ENCODE results near the gene ABO.

Gene ABO

DNA sequence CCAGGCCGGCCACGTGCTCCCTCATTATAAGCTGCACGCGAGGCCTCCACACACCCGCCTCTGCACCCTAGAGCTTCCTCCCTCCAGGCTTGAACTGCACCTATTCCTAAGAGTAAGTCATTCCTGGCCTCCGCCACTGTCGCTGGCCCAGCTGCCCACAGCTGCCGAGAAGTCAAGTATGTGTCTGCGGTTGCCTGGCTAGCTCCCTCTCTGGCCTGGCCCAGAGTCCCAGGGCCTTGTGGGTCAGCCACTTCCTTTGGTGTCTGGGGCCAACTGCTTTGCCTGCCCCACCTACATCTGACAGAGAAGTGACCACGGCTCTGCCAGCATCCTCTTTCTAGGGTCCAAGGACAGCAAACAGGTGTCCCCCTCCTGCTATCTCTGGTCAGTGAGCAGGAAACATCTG, 18.3 kb downstream of the ABO start:
- CTCF ChIA-PET: interaction anchor here (3.2 kb wide), 1 partner anchor 18 kb away, joined by 12 read pairs; no protein-coding TSS in a partner anchor
- POLR2A ChIA-PET: no interaction called here
- TF ChIP-seq, protein P1, sequence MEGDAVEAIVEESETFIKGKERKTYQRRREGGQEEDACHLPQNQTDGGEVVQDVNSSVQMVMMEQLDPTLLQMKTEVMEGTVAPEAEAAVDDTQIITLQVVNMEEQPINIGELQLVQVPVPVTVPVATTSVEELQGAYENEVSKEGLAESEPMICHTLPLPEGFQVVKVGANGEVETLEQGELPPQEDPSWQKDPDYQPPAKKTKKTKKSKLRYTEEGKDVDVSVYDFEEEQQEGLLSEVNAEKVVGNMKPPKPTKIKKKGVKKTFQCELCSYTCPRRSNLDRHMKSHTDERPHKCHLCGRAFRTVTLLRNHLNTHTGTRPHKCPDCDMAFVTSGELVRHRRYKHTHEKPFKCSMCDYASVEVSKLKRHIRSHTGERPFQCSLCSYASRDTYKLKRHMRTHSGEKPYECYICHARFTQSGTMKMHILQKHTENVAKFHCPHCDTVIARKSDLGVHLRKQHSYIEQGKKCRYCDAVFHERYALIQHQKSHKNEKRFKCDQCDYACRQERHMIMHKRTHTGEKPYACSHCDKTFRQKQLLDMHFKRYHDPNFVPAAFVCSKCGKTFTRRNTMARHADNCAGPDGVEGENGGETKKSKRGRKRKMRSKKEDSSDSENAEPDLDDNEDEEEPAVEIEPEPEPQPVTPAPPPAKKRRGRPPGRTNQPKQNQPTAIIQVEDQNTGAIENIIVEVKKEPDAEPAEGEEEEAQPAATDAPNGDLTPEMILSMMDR (IDR thresholded peaks at IDR 0.05; ENCODE audit: control extremely low read depth, extremely low read depth, low read depth, missing control alignments): no peak
- DNase-seq (ENCODE audit: extremely low spot score): no peak

DNA sequence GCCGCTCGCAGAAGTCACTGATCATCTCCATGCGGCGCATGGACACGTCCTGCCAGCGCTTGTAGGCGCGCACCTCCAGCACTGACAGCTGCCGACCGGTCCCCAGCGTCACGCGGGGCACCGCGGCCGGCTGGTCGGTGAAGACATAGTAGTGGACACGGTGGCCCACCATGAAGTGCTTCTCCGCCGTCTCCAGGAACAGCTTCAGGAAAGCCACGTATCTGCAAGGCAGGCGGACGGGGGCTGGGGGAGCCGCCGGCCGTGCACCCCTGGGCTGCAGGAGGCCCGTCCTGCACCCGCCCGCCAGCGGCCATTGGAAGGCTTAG, 18.9 kb downstream of the ABO start:
- CTCF ChIA-PET: interaction anchor here (3.2 kb wide), 1 partner anchor 17 kb away, joined by 12 read pairs; no protein-coding TSS in a partner anchor
- POLR2A ChIA-PET: no interaction called here
- TF ChIP-seq, protein P1 (IDR thresholded peaks at IDR 0.05; ENCODE audit: control extremely low read depth, extremely low read depth, low read depth, missing control alignments): no peak
- no peak for DNase-seq (ENCODE audit: extremely low spot score)

DNA sequence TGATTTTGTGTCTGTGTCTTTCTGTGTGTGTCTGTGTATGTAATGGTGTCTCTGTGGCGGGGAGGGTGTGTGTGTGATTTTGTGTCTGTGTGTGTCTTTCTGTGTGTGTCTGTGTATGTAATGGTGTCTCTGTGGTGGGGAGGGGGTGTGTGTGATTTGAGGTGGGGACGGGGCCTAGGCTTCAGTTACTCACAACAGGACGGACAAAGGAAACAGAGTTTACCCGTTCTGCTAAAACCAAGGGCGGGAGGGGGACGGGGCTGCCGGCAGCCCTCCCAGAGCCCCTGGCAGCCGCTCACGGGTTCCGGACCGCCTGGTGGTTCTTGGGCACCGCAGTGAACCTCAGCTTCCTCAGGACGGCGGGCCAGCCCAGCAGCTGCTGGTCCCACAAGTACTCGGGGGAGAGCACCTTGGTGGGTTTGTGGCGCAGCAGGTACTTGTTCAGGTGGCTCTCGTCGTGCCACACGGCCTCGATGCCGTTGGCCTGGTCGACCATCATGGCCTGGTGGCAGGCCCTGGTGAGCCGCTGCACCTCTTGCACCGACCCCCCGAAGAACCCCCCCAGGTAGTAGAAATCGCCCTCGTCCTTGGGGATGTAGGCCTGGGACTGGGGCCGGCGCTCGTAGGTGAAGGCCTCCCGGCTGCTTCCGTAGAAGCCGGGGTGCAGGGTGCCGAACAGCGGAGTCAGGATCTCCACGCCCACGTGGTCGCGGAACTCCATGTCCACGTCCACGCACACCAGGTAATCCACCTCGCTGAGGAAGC, 19.4 kb downstream of the ABO start:
- TF ChIP-seq, protein P1 (IDR thresholded peaks at IDR 0.05; ENCODE audit: control extremely low read depth, extremely low read depth, low read depth, missing control alignments): no peak
- DNase-seq (ENCODE audit: extremely low spot score): no peak
- ChIA-PET CTCF (interaction anchor here (3.2 kb wide), 1 partner anchor 17 kb away, joined by 12 read pairs; no protein-coding TSS in a partner anchor), POLR2A (no interaction called here)

DNA sequence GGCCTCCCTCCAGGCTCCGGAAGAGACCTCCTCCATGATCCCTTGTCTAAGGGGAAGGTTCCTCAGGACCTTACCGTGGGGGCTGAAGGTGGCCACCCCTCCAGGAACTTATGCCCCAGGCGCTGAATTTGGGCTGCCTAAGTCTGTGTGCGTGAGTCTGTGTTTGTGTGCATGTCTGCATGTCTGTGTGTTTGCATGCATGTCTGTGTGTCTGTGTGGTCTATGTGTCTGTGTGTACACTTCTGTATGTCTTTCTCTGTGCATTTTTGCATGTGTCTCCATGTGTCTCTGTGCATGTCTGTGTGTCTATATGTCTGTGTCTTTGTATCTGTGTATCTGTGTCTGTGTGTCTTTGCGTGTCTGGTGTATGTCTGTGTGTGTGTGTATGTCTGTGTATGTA, 20.5 kb downstream of the ABO start:
- no peak for DNase-seq (ENCODE audit: extremely low spot score)
- CTCF ChIA-PET: interaction anchor here (1.0 kb wide), 1 partner anchor 68 kb away, joined by 3 read pairs; no protein-coding TSS in a partner anchor
- TF ChIP-seq, protein P1 (IDR thresholded peaks at IDR 0.05; ENCODE audit: control extremely low read depth, extremely low read depth, low read depth, missing control alignments): no peak
- POLR2A ChIA-PET: no interaction called here

DNA sequence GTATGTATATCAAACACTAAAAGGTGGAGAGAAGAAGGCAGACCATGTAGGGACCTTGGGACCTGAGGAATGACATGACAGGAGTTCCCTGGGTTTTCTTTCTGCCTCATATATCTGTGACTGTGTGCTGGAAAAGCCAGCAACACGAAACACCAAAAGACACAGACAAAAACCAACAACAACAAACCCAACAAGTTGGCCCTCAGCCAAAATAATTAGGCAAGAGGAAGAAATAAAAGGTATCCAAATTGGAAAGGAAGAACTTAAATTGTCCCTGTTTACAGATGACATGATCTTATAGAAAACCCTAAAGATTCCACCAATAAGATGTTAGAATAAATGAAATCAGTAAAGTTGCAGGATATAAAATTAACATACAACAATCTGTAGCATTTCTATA, 21.7 kb downstream of the ABO start:
- DNase-seq (ENCODE audit: extremely low spot score): no peak
- POLR2A ChIA-PET: no interaction called here
- TF ChIP-seq, protein P1 (IDR thresholded peaks at IDR 0.05; ENCODE audit: control extremely low read depth, extremely low read depth, low read depth, missing control alignments): no peak
- CTCF ChIA-PET: interaction anchor here (1.0 kb wide), 1 partner anchor 67 kb away, joined by 3 read pairs; no protein-coding TSS in a partner anchor

DNA sequence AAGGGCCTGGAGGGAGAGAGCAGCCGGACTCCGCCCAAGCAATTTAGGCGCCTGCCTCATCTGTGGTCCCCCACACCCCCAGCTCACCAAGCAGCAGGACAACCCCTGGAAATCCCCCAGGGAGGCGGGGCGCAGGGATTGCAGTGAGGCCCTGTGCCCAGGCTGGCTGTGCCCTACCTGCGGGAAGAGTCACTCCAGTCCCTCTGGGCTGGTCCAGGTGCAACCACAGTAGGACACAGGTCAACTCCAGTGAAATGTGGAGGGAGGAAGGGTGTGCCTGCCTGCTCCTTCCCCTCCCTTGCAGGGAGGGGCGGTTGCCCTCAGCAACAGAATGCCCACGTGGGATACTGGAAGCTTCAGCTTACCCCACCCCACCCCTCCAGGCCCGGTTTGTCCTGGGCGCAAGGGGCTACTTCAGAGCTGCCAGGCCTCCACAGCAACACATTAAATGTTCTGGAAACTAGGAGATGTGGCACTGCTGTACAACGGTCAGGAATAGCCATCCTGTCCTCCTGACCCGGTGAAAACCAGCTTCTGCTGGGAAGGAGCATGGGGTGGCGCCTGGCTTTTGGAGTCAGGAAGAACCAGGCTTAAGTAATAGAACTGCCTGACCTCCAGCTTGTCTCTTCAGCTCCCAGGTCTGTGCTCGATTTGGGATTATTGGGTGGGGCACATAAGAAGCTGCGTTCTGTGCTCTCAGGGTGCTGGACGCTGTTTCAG, 22.5 kb downstream of the ABO start:
- CTCF ChIA-PET: no interaction called here
- DNase-seq (ENCODE audit: extremely low spot score): peak; percentile 16
- POLR2A ChIA-PET: no interaction called here
- TF ChIP-seq, protein P1 (IDR thresholded peaks at IDR 0.05; ENCODE audit: control extremely low read depth, extremely low read depth, low read depth, missing control alignments): no peak

Data from GM10248 (cell line).